Activated CD8-positive, alpha-beta memory T cell treated with anti-CD3 and anti-CD28 coated beads, Interleukin-2, amount 50 U/mL, for 4 hours (primary cell): ENCODE results near the gene RABL6.

Experiments used
- DNase-seq: peaks from one replicate; pipeline ENCODE4 v3.0.0-alpha.2; 2020

RABL6 gene

DNA sequence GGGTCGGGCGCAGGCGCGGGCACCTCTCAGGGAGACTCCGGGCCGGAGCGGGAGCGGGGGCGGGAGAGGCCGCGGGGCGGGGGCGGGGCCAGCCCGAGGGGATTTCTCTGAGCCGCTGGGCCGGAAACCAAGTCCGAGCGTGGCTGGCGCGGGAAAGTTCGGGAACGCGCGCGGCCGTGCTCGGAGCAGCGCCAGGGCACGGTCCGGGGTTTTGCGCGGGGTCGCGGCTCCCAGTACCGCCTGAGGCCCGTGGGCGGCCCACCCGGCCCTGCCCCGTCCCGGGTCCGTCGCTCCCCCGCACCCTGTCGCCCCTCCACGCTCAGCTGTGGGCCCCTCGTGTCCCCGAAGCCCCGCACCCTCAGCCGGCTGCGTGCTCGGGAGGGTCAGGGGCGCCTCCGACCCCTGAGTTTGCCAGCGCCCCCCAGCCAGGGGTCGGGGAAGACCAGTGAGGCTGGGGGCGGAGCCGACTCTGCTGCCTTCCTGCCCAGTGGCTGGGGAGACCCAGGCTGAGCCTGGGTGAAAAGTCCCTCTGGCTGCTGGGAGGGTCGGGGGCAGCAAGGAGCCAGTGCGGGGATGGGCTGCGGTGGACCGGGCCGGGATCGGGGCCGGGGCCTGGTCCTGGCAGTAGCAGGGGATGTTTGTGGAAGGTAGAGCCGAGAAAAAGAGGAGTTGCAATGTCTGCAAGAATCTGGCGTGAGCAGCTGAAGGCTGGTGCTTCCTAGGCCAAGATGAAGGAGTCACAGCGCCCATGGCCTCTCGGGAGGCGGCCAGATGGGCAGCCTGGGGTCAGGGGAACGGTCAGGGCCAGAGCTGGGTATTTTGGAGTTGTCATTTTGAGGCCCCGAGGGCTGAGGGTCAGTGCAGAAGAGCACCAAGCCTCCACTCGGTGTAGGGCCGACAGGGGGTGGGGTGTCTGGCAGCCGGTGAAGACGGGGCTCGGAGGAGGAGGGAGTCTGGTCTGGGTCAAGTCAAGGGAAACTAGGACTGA lies 79.2 kb downstream of the RABL6 start:
- no peak for DNase-seq

DNA sequence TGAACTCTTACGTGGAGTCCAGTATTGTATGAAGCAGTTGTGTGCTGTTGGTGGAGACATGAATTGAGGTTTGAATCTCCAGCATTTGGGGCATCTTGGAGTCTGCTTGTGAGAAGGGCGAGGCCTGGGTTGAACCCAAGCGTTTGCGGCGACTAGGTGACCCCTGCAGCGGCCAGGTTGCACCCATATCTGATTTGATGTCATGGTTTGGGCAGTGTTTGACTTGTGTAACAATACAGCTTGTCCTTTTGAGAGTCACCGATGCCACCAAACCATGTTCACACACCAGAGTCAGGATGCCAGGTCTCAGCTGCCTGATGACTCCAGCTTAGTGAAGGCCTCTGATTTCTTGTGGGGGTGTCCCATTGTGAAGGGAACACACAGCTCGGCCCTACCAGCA lies 80.7 kb downstream of the RABL6 start:
- no peak for DNase-seq

DNA sequence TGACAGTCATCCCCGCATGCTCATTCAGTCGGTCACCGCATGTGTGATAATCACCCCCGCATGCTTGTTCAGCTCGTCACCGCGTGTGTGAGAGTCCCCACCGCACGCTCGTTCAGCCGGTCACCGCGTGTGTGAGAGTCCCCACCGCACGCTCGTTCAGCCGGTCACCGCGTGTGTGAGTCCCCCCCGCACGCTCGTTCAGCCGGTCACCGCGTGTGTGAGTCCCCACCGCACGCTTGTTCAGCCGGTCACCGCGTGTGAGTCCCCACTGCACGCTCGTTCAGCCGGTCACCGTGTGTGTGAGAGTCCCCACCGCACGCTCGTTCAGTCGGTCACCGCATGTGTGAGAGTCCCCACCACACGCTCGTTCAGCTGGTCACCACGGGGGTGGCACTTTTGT lies 82.1 kb downstream of the RABL6 start:
- no peak for DNase-seq

DNA sequence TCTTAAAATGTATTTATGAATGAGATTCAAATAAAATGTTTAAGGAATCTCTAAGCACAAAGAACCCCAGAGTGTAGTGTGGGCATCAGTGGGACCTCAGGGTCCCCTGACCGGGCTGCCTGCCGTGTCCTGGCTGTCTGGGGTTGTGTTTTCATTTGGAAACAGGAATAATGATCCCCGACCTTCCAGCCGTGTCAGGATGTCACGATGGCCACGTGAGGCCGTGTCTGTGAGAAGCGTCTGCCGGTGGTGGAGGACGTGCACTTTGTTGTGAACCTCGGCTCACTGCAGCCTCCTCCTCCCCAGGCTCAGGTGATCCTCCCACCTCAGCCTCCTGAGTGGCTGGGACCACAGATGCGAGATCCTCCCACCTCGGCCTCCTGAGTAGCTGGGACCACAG lies 82.9 kb downstream of the RABL6 start:
- DNase-seq = no peak
